GM19193 (cell line): Measurements from ENCODE around the gene ANGPT4.

Experiments used
- POLR2A ChIP-seq: IDR thresholded peaks from 4 replicates; pipeline ENCODE4 v1.6.1; 2011; ENCODE audit not compliant: insufficient read depth, insufficient read length; ENCODE audit errors: extremely low read depth

Gene ANGPT4

GRCh38 chr20:916125-916799 lies at the start of gene ANGPT4:
TSS of gene ANGPT4 (minus strand) at chr20:916334. CDS start at chr20:916214, 120 bp downstream.
- no peak for TF ChIP-seq POLR2A

GRCh38 chr20:963795-964194 lies 47.7 kb upstream of the ANGPT4 start:
- no peak for TF ChIP-seq POLR2A

- no peak for TF ChIP-seq POLR2A
Measured at GRCh38 chr20:962683-963082, 46.5 kb upstream of the ANGPT4 start.

GRCh38 chr20:962223-962622 lies 46.1 kb upstream of the ANGPT4 start:
- no peak for TF ChIP-seq POLR2A

GRCh38 chr20:961768-962167 lies 45.6 kb upstream of the ANGPT4 start:
- no peak for TF ChIP-seq POLR2A

GRCh38 chr20:959996-960615 lies 44.0 kb upstream of the ANGPT4 start:
- no peak for TF ChIP-seq POLR2A

- TF ChIP-seq POLR2A: no peak
Measured at GRCh38 chr20:958936-959815, 43.0 kb upstream of the ANGPT4 start.

- TF ChIP-seq POLR2A: no peak
Measured at GRCh38 chr20:957544-957943, 41.4 kb upstream of the ANGPT4 start.

- no peak for TF ChIP-seq POLR2A
Measured at GRCh38 chr20:956330-956951, 40.3 kb upstream of the ANGPT4 start.

GRCh38 chr20:955656-956055 lies 39.5 kb upstream of the ANGPT4 start:
- no peak for TF ChIP-seq POLR2A

- TF ChIP-seq POLR2A: no peak
Measured at GRCh38 chr20:955111-955510, 39.0 kb upstream of the ANGPT4 start.

- TF ChIP-seq POLR2A: no peak
Measured at GRCh38 chr20:953742-954141, 37.6 kb upstream of the ANGPT4 start.

- no peak for TF ChIP-seq POLR2A
Measured at GRCh38 chr20:952196-952795, 36.2 kb upstream of the ANGPT4 start.

- TF ChIP-seq POLR2A: no peak
Measured at GRCh38 chr20:951384-952169, 35.4 kb upstream of the ANGPT4 start.
